Muscle layer of colon (tissue), 2 donors: ENCODE results near the gene KRT6B.

ENCODE experiments used
- H3K27ac ChIP-seq: one replicate; pipeline ENCODE4 v1.7.0; 2013; ENCODE audit warnings: low read depth, mild to moderate bottlenecking, low read length, moderate library complexity
- H3K27me3 ChIP-seq, 2 donors: one replicate each; pipeline ENCODE4 v1.7.0; 2013; ENCODE audit warnings: low read length in 2 of 2, mild to moderate bottlenecking in 2 of 2; ENCODE audit not compliant: insufficient read depth in 2 of 2, control insufficient read depth in 1 of 2
- H3K36me3 ChIP-seq: one replicate; pipeline ENCODE4 v1.7.0; 2013; ENCODE audit warnings: mild to moderate bottlenecking, low read length; ENCODE audit not compliant: insufficient read depth
- H3K4me1 ChIP-seq: one replicate; pipeline ENCODE4 v1.7.0; 2013; ENCODE audit warnings: mild to moderate bottlenecking, low read length; ENCODE audit not compliant: insufficient read depth
- H3K4me3 ChIP-seq, 2 donors: one replicate each; pipeline ENCODE4 v1.7.0; 2013; ENCODE audit warnings: low read length in 2 of 2, low read depth in 1 of 2, mild to moderate bottlenecking in 1 of 2, moderate library complexity in 1 of 2
- H3K9ac ChIP-seq: one replicate; pipeline ENCODE4 v1.7.0; 2013; ENCODE audit warnings: low read length
- H3K9me3 ChIP-seq: one replicate; pipeline ENCODE4 v1.7.0; 2013; ENCODE audit warnings: mild to moderate bottlenecking, low read length
- donor health status: abdominal sarcoma.
- donor health status: Adenocarcinoma of cecum.

Gene KRT6B

DNA sequence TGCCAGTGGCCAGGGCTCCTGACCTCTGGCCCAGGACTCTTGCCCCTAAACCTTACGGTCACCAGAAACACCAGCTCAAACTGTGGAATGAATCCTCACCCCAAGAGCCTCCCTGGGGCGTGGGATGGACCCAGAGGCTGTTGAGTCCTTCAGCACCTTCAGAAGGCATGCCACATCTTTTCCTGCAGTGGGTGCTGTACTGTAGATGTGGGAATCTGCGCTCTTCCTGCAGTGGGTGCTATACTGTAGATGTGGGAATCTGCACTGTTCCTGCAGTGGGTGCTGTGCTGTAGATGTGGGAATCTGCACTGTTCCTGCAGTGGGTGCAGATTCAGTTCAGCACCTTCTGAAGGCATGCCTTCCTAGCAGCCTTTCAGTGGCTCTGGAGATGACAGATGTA, 47.0 kb downstream of the KRT6B start:
- H3K4me1 ChIP-seq, result no peaks in the 10 kb centered on the region
- no peak overlapping the region for H3K9ac ChIP-seq
- H3K27ac ChIP-seq, result no peak overlapping the region
- no peaks in the 10 kb centered on the region for H3K9me3 ChIP-seq
- H3K4me3 ChIP-seq, result no peak overlapping the region
- no peaks in the 10 kb centered on the region for H3K36me3 ChIP-seq
- H3K27me3 ChIP-seq, result peaks cover 0 to 4% of the 10 kb centered on the region in 2 donors

DNA sequence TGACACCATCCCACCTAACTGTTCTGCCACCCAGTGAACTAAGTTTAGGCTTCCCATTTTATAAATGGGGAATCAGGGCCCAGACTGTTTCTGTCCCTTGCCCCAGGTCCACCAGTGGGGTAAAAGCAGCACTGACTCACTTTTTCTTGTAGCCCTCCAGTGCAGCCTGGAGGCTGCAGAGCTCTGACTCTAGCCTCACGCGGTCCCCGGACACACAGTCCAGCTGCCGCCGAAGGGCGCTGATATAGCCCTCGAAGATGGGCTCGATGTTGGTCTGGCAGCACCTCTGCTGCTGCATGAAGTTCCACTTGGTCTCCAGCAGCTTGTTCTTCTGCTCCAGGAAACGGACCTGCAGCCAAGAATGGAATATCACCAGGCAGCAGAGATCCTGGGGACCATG, 48.4 kb downstream of the KRT6B start:
- Histone ChIP-seq H3K36me3 (no peaks in the 10 kb centered on the region), H3K9ac (no peak overlapping the region), H3K4me3 (no peak overlapping the region), H3K27ac (no peak overlapping the region), H3K4me1 (no peaks in the 10 kb centered on the region), H3K9me3 (no peaks in the 10 kb centered on the region), H3K27me3 (peaks cover 0 to 4% of the 10 kb centered on the region in 2 donors)

DNA sequence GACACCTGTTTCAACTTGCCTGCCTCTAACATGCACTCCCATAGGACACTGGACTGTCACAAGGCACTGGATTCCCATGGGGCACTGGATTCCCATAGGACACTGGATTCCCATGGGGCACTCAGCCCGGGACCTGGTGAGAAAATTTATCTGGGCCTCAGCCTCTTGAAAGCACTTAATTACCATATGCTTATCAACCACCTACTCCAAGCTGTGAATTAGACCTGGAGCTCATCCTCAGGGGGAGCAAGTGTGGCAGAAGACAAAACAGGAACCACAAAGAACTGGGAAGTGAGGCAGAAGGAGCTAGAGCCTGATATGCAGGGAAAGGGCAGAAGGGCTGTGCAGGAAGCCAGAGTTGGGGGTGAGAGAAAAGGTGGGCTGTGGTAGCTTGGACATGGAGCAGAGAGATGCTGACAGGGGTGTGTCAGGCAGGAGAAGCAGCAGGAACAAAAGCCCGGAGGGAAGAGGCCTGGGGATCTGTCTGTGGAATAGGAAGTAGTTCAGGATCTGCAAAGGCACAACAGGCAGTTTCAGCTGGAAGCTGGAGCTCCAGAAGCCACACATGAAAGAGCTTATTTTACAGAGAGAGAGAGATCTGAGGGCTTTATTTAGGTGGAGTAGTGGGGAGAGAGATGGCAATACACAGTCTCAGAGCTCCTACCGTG, 48.9 kb downstream of the KRT6B start:
- Histone ChIP-seq H3K27ac (no peak overlapping the region), H3K9ac (no peak overlapping the region), H3K27me3 (peaks cover 0 to 4% of the 10 kb centered on the region in 2 donors), H3K36me3 (no peaks in the 10 kb centered on the region), H3K9me3 (no peaks in the 10 kb centered on the region), H3K4me1 (no peaks in the 10 kb centered on the region), H3K4me3 (no peak overlapping the region)

DNA sequence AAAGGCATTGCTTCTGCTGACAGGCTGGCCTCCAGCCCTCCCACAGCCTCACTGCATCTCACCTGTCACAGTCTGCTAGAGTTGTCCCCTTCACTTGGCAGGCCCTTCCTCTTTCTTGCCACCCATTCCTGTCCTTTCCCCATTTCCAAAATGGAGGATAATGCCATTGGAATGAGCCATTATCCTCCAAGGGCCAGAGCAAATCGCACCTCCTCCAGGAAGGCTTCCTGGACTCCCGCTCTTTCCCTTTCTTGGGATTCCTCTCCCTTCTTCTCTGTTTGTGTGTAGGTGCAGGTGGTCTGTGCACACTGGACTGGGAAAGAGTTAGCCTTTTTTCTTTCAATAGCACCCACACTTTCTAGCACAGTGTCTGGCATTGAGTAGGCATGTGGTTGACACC, 49.6 kb downstream of the KRT6B start:
- H3K27me3 ChIP-seq, result peaks cover 0 to 4% of the 10 kb centered on the region in 2 donors
- no peak overlapping the region for H3K27ac ChIP-seq
- no peak overlapping the region for H3K9ac ChIP-seq
- H3K36me3 ChIP-seq, result no peaks in the 10 kb centered on the region
- no peaks in the 10 kb centered on the region for H3K9me3 ChIP-seq
- H3K4me1 ChIP-seq, result no peaks in the 10 kb centered on the region
- H3K4me3 ChIP-seq, result no peak overlapping the region

DNA sequence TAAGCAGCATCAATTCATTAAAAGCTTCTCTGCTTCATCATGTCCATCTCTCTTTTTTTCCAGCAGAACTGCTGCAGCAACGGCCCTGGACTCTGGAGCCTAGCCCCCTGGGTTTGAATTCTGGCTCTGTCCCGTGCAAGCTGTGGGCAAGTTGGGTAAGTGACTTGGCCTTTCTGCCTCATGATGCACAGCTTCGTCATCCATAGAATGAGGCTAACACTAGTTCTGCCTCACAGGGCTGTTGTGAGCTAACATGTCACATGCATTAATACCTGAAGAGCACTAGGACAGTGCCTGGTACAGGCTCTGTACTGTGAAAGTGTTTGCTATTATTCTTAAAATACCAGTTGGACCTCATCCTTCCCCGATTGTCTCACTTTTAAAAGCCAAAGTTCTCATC, 50.0 kb downstream of the KRT6B start:
- H3K9ac ChIP-seq, result no peak overlapping the region
- H3K36me3 ChIP-seq, result no peaks in the 10 kb centered on the region
- peaks cover 0 to 4% of the 10 kb centered on the region in 2 donors for H3K27me3 ChIP-seq
- H3K9me3 ChIP-seq, result no peaks in the 10 kb centered on the region
- H3K4me1 ChIP-seq, result no peaks in the 10 kb centered on the region
- H3K4me3 ChIP-seq, result no peak overlapping the region
- no peak overlapping the region for H3K27ac ChIP-seq

DNA sequence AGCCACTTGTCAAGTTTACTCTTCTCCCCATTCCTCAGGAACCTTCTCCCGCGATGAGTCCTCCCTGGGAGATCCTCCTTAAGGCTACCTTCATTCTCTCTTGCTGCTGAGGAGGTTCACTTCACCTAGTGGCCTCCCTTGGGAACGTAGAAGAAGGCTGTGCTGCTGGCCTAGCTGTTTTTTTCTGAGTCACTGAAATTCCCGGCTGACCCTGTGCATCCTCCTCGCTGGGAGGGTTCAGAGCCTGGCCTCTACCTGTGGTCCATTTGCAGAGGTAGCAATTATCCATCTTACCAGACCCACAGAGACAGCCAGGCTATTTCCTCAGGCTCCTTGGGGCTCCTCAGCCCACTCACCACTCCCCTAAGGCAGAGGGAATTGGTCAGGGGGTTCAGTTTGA, 50.4 kb downstream of the KRT6B start:
- Histone ChIP-seq H3K9ac (no peak overlapping the region), H3K9me3 (no peaks in the 10 kb centered on the region), H3K27me3 (peaks cover 0 to 4% of the 10 kb centered on the region in 2 donors), H3K4me1 (no peaks in the 10 kb centered on the region), H3K36me3 (no peaks in the 10 kb centered on the region), H3K27ac (no peak overlapping the region), H3K4me3 (no peak overlapping the region)

DNA sequence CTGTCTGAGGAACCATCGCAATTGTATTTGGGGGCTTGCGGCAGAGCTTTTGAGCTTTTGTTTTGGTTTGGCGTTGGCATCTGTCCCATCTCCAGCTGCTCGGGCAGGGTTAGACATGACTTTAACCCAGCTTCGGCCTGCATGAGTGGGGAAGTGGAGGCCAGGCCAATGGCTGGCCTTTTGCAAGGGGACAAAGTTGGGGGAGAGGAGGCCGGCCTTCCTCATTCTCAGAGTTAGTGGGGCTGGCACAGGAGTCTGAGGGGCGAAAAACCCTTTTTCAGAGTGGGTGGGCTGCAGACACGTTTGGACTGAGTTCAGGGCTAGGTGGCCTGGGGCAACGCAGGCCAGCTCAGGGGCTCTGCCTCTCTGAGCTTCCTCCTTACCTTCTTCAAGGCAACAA, 51.0 kb downstream of the KRT6B start:
- Histone ChIP-seq H3K27ac (no peak overlapping the region), H3K27me3 (peaks cover 0 to 4% of the 10 kb centered on the region in 2 donors), H3K4me1 (no peaks in the 10 kb centered on the region), H3K4me3 (no peak overlapping the region), H3K9me3 (no peaks in the 10 kb centered on the region), H3K9ac (no peak overlapping the region), H3K36me3 (no peaks in the 10 kb centered on the region)

DNA sequence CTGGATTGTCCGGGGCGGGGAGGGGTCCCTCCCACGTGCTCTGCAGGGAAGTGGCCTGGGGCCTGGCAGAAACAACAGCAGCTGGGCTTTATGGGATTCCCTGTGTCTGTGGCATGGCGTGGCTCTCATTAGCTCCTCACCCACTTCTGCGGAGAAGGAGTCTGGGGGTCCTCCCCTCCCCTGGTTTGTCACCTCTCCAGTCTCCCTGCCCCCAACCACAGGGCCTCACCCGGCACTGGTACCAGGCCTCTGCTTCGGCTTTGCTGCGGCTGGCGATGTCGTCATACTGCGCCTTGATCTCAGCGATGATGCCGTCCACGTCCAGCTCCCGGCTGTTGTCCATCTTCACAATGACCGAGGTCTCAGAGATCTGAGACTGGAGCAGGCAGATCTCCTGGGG, 52.2 kb downstream of the KRT6B start:
- no peaks in the 10 kb centered on the region for H3K9me3 ChIP-seq
- no peak overlapping the region for H3K9ac ChIP-seq
- H3K36me3 ChIP-seq, result no peaks in the 10 kb centered on the region
- H3K4me3 ChIP-seq, result no peak overlapping the region
- peaks cover 0 to 4% of the 10 kb centered on the region in 2 donors for H3K27me3 ChIP-seq
- H3K27ac ChIP-seq, result no peak overlapping the region
- no peaks in the 10 kb centered on the region for H3K4me1 ChIP-seq

DNA sequence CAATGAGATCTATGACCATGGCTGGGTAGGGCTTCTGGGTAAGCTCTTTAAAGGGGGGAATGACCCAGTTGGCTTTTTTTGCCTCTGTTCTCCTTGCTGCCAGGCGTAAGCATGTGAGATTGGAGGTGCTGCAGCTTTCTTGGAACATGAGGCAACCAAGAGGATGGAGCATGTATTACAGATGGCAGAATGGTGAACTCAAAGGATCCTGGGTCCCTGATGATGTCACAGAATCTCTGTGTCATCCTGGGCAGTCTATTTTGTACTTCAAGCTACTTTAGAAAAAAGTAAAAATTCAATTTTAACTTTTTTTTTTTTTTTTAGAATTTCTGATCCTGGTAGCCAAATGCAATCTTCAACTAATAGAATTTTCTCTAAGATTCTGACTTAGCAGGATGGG, 53.8 kb downstream of the KRT6B start:
- H3K27ac ChIP-seq, result no peak overlapping the region
- no peak overlapping the region for H3K4me3 ChIP-seq
- no peak overlapping the region for H3K9ac ChIP-seq
- no peaks in the 10 kb centered on the region for H3K4me1 ChIP-seq
- H3K9me3 ChIP-seq, result no peaks in the 10 kb centered on the region
- no peaks in the 10 kb centered on the region for H3K27me3 ChIP-seq
- no peaks in the 10 kb centered on the region for H3K36me3 ChIP-seq

DNA sequence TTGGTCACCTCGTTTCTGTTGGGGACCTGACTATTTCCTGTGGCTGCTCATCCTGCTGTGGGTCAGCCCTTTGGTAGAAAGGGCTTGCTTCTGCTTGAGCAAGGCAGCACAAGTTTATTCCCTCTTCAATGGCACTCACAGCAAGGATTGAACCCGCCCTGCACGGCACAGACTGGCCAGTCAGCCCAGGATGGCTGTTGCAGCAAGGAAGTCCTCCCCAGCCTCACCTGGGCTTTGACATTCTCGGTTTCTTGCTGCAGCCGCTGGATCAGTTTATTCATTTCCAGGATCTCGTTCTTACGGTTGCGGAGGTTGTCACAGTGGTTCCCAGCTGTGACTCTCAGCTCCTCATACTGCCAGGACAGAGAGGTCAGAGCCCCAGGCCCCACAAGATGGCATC, 55.3 kb downstream of the KRT6B start:
- Histone ChIP-seq H3K9me3 (no peaks in the 10 kb centered on the region), H3K27ac (no peak overlapping the region), H3K36me3 (no peaks in the 10 kb centered on the region), H3K4me3 (no peak overlapping the region), H3K27me3 (no peaks in the 10 kb centered on the region), H3K9ac (no peak overlapping the region), H3K4me1 (peaks cover 2% of the 10 kb centered on the region)
